Adrenal gland (tissue), 5 donors: ENCODE measurements around the gene COPZ1.

Experiments used
- POLR2A ChIP-seq, 2 donors: fragments of 450-650 bp; IDR thresholded peaks; one replicate each; pipeline ENCODE4 v1.6.1; 2017; ENCODE audit warnings: antibody characterized with exemption in 2 of 2, mild to moderate bottlenecking in 2 of 2, moderate library complexity in 1 of 2
- TF ChIP-seq, protein P1 (sequence below), 6 experiments: fragments of 450-650 bp in 4 of 6; fragments of 200-600 bp in 2 of 6; sonication (generic) in 1 of 6; IDR thresholded peaks; 1 replicate in 5 of 6; 2 replicates in 1 of 6; pipeline versions ENCODE4 v1.5.1 to v1.8.0; 2016 to 2021; ENCODE audit warnings: antibody characterized with exemption in 6 of 6, mild to moderate bottlenecking in 2 of 6, moderate library complexity in 1 of 6
- donor health status: DM: no; HTN: no; CAD: no.

DNA sequence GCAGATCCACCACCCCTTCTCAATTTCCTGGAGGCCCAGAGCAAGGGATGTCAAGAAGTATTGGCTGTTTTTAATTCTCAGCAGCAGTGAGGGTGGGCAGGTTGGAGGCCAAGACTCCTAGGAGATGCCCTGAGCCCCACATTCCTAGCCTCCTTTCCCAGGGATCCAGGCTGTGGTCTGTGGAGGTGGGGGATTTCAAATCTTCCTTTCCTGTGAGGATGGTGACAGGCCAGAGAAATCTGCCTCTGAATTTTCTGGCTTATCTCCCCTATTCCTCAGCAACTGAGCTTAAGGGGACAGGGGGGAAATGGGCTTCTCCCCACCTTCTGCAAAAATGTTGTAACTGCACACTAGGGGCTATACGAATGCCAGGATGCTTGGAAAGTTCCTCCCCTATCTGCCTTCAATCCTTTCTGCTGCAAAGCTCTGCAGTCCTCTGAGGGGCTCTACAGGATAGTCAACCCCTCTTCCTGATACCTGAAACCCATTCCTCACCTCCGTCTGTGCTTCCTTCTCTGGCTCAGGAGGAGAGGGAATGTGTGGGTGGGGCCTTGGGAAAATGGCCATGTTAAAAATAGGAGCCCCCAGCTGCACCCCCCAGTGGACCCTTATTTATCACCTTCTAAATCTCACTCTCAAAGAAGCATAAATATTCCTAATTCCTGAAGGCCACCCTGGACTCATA, 32.7 kb downstream of the COPZ1 start:
- TF ChIP-seq, protein P1, sequence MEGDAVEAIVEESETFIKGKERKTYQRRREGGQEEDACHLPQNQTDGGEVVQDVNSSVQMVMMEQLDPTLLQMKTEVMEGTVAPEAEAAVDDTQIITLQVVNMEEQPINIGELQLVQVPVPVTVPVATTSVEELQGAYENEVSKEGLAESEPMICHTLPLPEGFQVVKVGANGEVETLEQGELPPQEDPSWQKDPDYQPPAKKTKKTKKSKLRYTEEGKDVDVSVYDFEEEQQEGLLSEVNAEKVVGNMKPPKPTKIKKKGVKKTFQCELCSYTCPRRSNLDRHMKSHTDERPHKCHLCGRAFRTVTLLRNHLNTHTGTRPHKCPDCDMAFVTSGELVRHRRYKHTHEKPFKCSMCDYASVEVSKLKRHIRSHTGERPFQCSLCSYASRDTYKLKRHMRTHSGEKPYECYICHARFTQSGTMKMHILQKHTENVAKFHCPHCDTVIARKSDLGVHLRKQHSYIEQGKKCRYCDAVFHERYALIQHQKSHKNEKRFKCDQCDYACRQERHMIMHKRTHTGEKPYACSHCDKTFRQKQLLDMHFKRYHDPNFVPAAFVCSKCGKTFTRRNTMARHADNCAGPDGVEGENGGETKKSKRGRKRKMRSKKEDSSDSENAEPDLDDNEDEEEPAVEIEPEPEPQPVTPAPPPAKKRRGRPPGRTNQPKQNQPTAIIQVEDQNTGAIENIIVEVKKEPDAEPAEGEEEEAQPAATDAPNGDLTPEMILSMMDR (IDR thresholded peaks at IDR 0.05) = no peak
- no peak for TF ChIP-seq POLR2A (IDR thresholded peaks at IDR 0.05)
